ENCODE data around the gene NUP205. TPM values are rescaled to one million over a fixed set of nuclear protein-coding genes. Genes with fewer than 3 reads are reported as not detected.

NUP205 gene
- total and polyA plus RNA-seq, 11 donors: 9.4 to 18.6 (median 13.6) TPM

GRCh38 chr7:135519233-135519688 is 38.5 kb upstream of the NUP205 start:
- Histone ChIP-seq H3K27me3 (no peaks in the 10 kb centered on the region), H3K9me3 (peaks cover 0 to 9% (median 0%) of the 10 kb centered on the region in 12 donors), H3K4me1 (no peaks in the 10 kb centered on the region), H3K4me3 (no peak overlapping the region), H3K27ac (no peak overlapping the region), H3K36me3 (no peaks in the 10 kb centered on the region)
- intact Hi-C loops (cut with DNase I): loop anchor here in 1 of 10 donors (10.0 kb wide), 1 partner anchor 126 kb away; no protein-coding TSS in a partner anchor
- TF ChIP-seq CTCF (IDR thresholded peaks at IDR 0.05) (no peak), POLR2A (IDR thresholded peaks at IDR 0.05) (no peak)
- no peak for ATAC-seq
- DNase-seq: no peak

GRCh38 chr7:135519871-135520270 is 37.8 kb upstream of the NUP205 start:
- no peak for ATAC-seq
- no peak overlapping the region for H3K4me3 ChIP-seq

GRCh38 chr7:135522509-135522908 is 35.2 kb upstream of the NUP205 start:
- no peak overlapping the region for H3K27ac ChIP-seq
- H3K36me3 ChIP-seq: no peaks in the 10 kb centered on the region
- no peaks in the 10 kb centered on the region for H3K4me1 ChIP-seq
- no peaks in the 10 kb centered on the region for H3K27me3 ChIP-seq
- H3K4me3 ChIP-seq: no peak overlapping the region
- ATAC-seq (no peak), DNase-seq (no peak)
- intact Hi-C loops (cut with DNase I): no loop called here
- peaks cover 0 to 9% (median 0%) of the 10 kb centered on the region in 12 donors for H3K9me3 ChIP-seq
- no peak for TF ChIP-seq CTCF (IDR thresholded peaks at IDR 0.05)
- WGBS, 4 donors: 83 to 88% (median 87%) methylated on average over 6 of the region's 6 CpGs

More at GRCh38 chr7:135519871-135520270, 37.8 kb upstream of the NUP205 start:
- Histone ChIP-seq H3K27ac (no peak overlapping the region), H3K36me3 (no peaks in the 10 kb centered on the region), H3K9me3 (peaks cover 0 to 9% (median 0%) of the 10 kb centered on the region in 12 donors), H3K27me3 (no peaks in the 10 kb centered on the region), H3K4me1 (no peaks in the 10 kb centered on the region)
- DNase-seq: no peak
- intact Hi-C loops (cut with DNase I): loop anchor here in 1 of 10 donors (10.0 kb wide), 1 partner anchor 125 kb away; no protein-coding TSS in a partner anchor
- 85 to 91% (median 90%) methylated on average over 4 of the region's 4 CpGs for WGBS, 4 donors
- TF ChIP-seq POLR2A (IDR thresholded peaks at IDR 0.05) (no peak), CTCF (IDR thresholded peaks at IDR 0.05) (no peak)

- no peak for TF ChIP-seq POLR2A (IDR thresholded peaks at IDR 0.05)
- no peak for TF ChIP-seq CTCF (IDR thresholded peaks at IDR 0.05)
Measured at GRCh38 chr7:135523146-135523545, 34.6 kb upstream of the NUP205 start.

More at GRCh38 chr7:135523146-135523545, 34.6 kb upstream of the NUP205 start:
- H3K27ac ChIP-seq: no peak overlapping the region
- ATAC-seq: no peak
- H3K4me3 ChIP-seq: no peak overlapping the region
- no peaks in the 10 kb centered on the region for H3K4me1 ChIP-seq
- 86 to 97% (median 94%) methylated on average over 1 of the region's 1 CpG for WGBS, 4 donors
- intact Hi-C loops (cut with DNase I): no loop called here
- H3K36me3 ChIP-seq: no peaks in the 10 kb centered on the region
- no peaks in the 10 kb centered on the region for H3K27me3 ChIP-seq
- peaks cover 0 to 9% (median 0%) of the 10 kb centered on the region in 12 donors for H3K9me3 ChIP-seq
- DNase-seq: no peak

All from heart left ventricle (tissue), 16 donors.